Panc1 (cell line): ENCODE measurements around the gene S100A2.

Source experiments
- POLR2AphosphoS5 ChIP-seq: IDR thresholded peaks from 2 replicates; pipeline ENCODE4 v1.6.1; 2012; ENCODE audit warnings: mild to moderate bottlenecking, low read depth, low read length, moderate library complexity
- TF ChIP-seq, protein P1 (sequence below): fragments of 450-650 bp; IDR thresholded peaks from 2 replicates; pipeline ENCODE4 v1.5.1; 2017; ENCODE audit warnings: mild to moderate bottlenecking
- TF ChIP-seq, protein P2 (sequence below), 2 experiments: IDR thresholded peaks; 2 replicates each; pipeline ENCODE4 v1.6.1; 2011 to 2012; ENCODE audit warnings: low read depth in 2 of 2, control low read depth in 1 of 2, low read length in 1 of 2, mild to moderate bottlenecking in 1 of 2, moderate library complexity in 1 of 2; ENCODE audit not compliant: insufficient read depth in 1 of 2

DNA sequence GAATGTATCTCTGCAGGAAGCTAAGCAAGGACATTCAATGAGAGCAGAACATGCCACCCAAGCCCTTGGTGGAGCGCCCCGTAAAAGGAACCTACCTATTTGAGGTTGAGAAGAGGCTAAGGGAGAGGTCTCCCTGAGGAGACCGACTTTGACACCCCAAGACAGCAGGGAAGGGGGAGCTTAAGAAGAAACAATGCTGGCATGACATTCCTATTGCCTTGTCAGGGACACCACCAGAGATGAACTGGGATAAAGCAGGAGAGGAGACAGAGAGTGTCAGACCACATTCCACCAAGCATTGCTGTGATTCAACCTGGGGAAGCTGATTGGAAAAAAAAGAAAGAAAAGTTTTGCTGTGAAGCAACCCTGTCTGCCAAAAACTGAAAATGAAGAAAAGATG, 13.3 kb upstream of the S100A2 start:
- TF ChIP-seq, protein P1, sequence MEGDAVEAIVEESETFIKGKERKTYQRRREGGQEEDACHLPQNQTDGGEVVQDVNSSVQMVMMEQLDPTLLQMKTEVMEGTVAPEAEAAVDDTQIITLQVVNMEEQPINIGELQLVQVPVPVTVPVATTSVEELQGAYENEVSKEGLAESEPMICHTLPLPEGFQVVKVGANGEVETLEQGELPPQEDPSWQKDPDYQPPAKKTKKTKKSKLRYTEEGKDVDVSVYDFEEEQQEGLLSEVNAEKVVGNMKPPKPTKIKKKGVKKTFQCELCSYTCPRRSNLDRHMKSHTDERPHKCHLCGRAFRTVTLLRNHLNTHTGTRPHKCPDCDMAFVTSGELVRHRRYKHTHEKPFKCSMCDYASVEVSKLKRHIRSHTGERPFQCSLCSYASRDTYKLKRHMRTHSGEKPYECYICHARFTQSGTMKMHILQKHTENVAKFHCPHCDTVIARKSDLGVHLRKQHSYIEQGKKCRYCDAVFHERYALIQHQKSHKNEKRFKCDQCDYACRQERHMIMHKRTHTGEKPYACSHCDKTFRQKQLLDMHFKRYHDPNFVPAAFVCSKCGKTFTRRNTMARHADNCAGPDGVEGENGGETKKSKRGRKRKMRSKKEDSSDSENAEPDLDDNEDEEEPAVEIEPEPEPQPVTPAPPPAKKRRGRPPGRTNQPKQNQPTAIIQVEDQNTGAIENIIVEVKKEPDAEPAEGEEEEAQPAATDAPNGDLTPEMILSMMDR: no peak
- TF ChIP-seq POLR2AphosphoS5: no peak
- TF ChIP-seq, protein P2, sequence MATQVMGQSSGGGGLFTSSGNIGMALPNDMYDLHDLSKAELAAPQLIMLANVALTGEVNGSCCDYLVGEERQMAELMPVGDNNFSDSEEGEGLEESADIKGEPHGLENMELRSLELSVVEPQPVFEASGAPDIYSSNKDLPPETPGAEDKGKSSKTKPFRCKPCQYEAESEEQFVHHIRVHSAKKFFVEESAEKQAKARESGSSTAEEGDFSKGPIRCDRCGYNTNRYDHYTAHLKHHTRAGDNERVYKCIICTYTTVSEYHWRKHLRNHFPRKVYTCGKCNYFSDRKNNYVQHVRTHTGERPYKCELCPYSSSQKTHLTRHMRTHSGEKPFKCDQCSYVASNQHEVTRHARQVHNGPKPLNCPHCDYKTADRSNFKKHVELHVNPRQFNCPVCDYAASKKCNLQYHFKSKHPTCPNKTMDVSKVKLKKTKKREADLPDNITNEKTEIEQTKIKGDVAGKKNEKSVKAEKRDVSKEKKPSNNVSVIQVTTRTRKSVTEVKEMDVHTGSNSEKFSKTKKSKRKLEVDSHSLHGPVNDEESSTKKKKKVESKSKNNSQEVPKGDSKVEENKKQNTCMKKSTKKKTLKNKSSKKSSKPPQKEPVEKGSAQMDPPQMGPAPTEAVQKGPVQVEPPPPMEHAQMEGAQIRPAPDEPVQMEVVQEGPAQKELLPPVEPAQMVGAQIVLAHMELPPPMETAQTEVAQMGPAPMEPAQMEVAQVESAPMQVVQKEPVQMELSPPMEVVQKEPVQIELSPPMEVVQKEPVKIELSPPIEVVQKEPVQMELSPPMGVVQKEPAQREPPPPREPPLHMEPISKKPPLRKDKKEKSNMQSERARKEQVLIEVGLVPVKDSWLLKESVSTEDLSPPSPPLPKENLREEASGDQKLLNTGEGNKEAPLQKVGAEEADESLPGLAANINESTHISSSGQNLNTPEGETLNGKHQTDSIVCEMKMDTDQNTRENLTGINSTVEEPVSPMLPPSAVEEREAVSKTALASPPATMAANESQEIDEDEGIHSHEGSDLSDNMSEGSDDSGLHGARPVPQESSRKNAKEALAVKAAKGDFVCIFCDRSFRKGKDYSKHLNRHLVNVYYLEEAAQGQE (IDR thresholded peaks at IDR 0.05; ENCODE audit: insufficient read depth in 1 of 2, low read depth in 2 of 2, low read length in 1 of 2): no peak
